Measurements from ENCODE around the gene PCDHGA8.
"Not testable (repeated sequence)": the region's sequence is repeated elsewhere in the genome, so short reads cannot be mapped to it uniquely, and the experiment has no call there.

The PCDHGA8 gene

GRCh38 chr5:141360685-141361084, 31.7 kb upstream of the PCDHGA8 start:
- no peak overlapping the region for H3K9ac ChIP-seq (ENCODE audit: low read depth, low read length)
- peaks cover 8% of the 10 kb centered on the region; the same call in 1 of the 2 replicates for H3K9me3 ChIP-seq (ENCODE audit: control insufficient read depth, insufficient read depth, low read length)
- peaks cover 3% of the 10 kb centered on the region; the same call in 1 of the 2 replicates for H3K4me1 ChIP-seq (ENCODE audit: insufficient read depth, low read length)
- no peaks in the 10 kb centered on the region for H3K36me3 ChIP-seq (ENCODE audit: insufficient read depth, low read length)

- Histone ChIP-seq H3K9me3 (ENCODE audit: control insufficient read depth, insufficient read depth, low read length) (peaks cover 8% of the 10 kb centered on the region; the same call in 1 of the 2 replicates), H3K4me1 (ENCODE audit: insufficient read depth, low read length) (peaks cover 3% of the 10 kb centered on the region; the same call in 1 of the 2 replicates), H3K36me3 (ENCODE audit: insufficient read depth, low read length) (no peaks in the 10 kb centered on the region)
Observed at GRCh38 chr5:141362719-141363118, 29.7 kb upstream of the PCDHGA8 start.

GRCh38 chr5:141363952-141364660, 28.3 kb upstream of the PCDHGA8 start, which contains the start of gene PCDHGA5:
PCDHGA5 (plus strand) TSS chr5:141364162; CDS start chr5:141364331, 169 bp downstream.
- Histone ChIP-seq H3K36me3 (ENCODE audit: insufficient read depth, low read length) (no peaks in the 10 kb centered on the region), H3K9ac (ENCODE audit: low read depth, low read length) (no peak within 1 kb of the TSS), H3K4me1 (ENCODE audit: insufficient read depth, low read length) (peaks cover 3% of the 10 kb centered on the region; the same call in 1 of the 2 replicates), H3K9me3 (ENCODE audit: control insufficient read depth, insufficient read depth, low read length) (peaks cover 8% of the 10 kb centered on the region; the same call in 1 of the 2 replicates)

More at GRCh38 chr5:141362719-141363118, 29.7 kb upstream of the PCDHGA8 start:
- no peak overlapping the region for H3K9ac ChIP-seq (ENCODE audit: low read depth, low read length)

GRCh38 chr5:141366016-141366896, 26.2 kb upstream of the PCDHGA8 start:
- H3K9me3 ChIP-seq (ENCODE audit: control insufficient read depth, insufficient read depth, low read length) = no peaks in the 10 kb centered on the region; the same call in 1 of the 2 replicates
- H3K36me3 ChIP-seq (ENCODE audit: insufficient read depth, low read length) = no peaks in the 10 kb centered on the region

GRCh38 chr5:141369994-141370848, 22.2 kb upstream of the PCDHGA8 start, which contains the start of gene PCDHGB3:
PCDHGB3 (plus strand) TSS chr5:141370242; CDS start chr5:141370395, 153 bp downstream.
- Histone ChIP-seq H3K4me1 (ENCODE audit: insufficient read depth, low read length) (no peaks in the 10 kb centered on the region), H3K9ac (ENCODE audit: low read depth, low read length) (no peak within 1 kb of the TSS), H3K36me3 (ENCODE audit: insufficient read depth, low read length) (no peaks in the 10 kb centered on the region), H3K9me3 (ENCODE audit: control insufficient read depth, insufficient read depth, low read length) (peaks cover 5% of the 10 kb centered on the region)

More at GRCh38 chr5:141366016-141366896, 26.2 kb upstream of the PCDHGA8 start:
- Histone ChIP-seq H3K4me1 (ENCODE audit: insufficient read depth, low read length) (peaks cover 3% of the 10 kb centered on the region; the same call in 1 of the 2 replicates), H3K9ac (ENCODE audit: low read depth, low read length) (no peak overlapping the region)

GRCh38 chr5:141371572-141372475, 20.6 kb upstream of the PCDHGA8 start:
- Histone ChIP-seq H3K4me1 (ENCODE audit: insufficient read depth, low read length) (no peaks in the 10 kb centered on the region), H3K36me3 (ENCODE audit: insufficient read depth, low read length) (no peaks in the 10 kb centered on the region), H3K9ac (ENCODE audit: low read depth, low read length) (no peak overlapping the region), H3K9me3 (ENCODE audit: control insufficient read depth, insufficient read depth, low read length) (peaks cover 5% of the 10 kb centered on the region)

- Histone ChIP-seq H3K4me1 (ENCODE audit: insufficient read depth, low read length) (no peaks in the 10 kb centered on the region), H3K9ac (ENCODE audit: low read depth, low read length) (no peak within 1 kb of the TSS), H3K9me3 (ENCODE audit: control insufficient read depth, insufficient read depth, low read length) (peaks cover 7% of the 10 kb centered on the region), H3K36me3 (ENCODE audit: insufficient read depth, low read length) (no peaks in the 10 kb centered on the region)
Observed at GRCh38 chr5:141373673-141374317, 18.6 kb upstream of the PCDHGA8 start, which contains the start of gene PCDHGA6. PCDHGA6 (plus strand) TSS chr5:141373891; CDS start chr5:141374084, 193 bp downstream.

GRCh38 chr5:141374627-141375026, 17.8 kb upstream of the PCDHGA8 start:
- no peak overlapping the region for H3K9ac ChIP-seq (ENCODE audit: low read depth, low read length)
- no peaks in the 10 kb centered on the region for H3K4me1 ChIP-seq (ENCODE audit: insufficient read depth, low read length)
- peaks cover 7% of the 10 kb centered on the region for H3K9me3 ChIP-seq (ENCODE audit: control insufficient read depth, insufficient read depth, low read length)
- no peaks in the 10 kb centered on the region for H3K36me3 ChIP-seq (ENCODE audit: insufficient read depth, low read length)

- H3K9me3 ChIP-seq (ENCODE audit: control insufficient read depth, insufficient read depth, low read length); H3K4me1 ChIP-seq (ENCODE audit: insufficient read depth, low read length); H3K9ac ChIP-seq (ENCODE audit: low read depth, low read length); H3K36me3 ChIP-seq (ENCODE audit: insufficient read depth, low read length): not testable (repeated sequence)
Observed at GRCh38 chr5:141375444-141376155, 16.8 kb upstream of the PCDHGA8 start.

- no peaks in the 10 kb centered on the region for H3K4me1 ChIP-seq (ENCODE audit: insufficient read depth, low read length)
- H3K9me3 ChIP-seq (ENCODE audit: control insufficient read depth, insufficient read depth, low read length) = no peaks in the 10 kb centered on the region; the same call in 1 of the 2 replicates
- no peaks in the 10 kb centered on the region for H3K36me3 ChIP-seq (ENCODE audit: insufficient read depth, low read length)
- no peak within 1 kb of the TSS for H3K9ac ChIP-seq (ENCODE audit: low read depth, low read length)
Observed at GRCh38 chr5:141382469-141383294, 9.8 kb upstream of the PCDHGA8 start, which contains the start of gene PCDHGA7. PCDHGA7 (plus strand) TSS chr5:141382742; CDS start chr5:141382900, 158 bp downstream.

GRCh38 chr5:141383345-141383744, 9.1 kb upstream of the PCDHGA8 start:
- Histone ChIP-seq H3K9ac (ENCODE audit: low read depth, low read length) (no peak overlapping the region), H3K36me3 (ENCODE audit: insufficient read depth, low read length) (no peaks in the 10 kb centered on the region), H3K4me1 (ENCODE audit: insufficient read depth, low read length) (no peaks in the 10 kb centered on the region), H3K9me3 (ENCODE audit: control insufficient read depth, insufficient read depth, low read length) (peaks cover under 1% of the 10 kb centered on the region)
